ENCODE results near the gene CDH15.

DNA sequence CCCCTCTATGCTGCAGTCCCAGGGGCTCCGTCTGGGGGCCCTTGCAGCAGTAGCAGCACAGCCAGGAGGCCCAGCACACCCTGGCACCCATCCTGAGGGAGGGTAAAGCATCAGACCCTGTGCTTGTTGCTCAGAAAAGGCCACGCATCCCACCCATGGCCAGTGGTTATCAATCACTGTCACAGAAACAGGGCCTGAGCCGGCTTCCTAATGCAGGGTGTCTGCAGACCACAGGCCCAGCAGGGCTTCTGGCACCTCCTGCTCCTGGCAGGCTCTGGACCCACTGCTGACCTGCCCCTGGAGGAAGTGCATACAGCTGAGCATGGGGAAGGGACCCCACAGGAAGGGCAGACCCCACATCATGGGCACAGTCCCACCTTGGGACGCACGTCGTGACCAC lies 26.9 kb upstream of the CDH15 start:
- TF ChIP-seq, protein P1, sequence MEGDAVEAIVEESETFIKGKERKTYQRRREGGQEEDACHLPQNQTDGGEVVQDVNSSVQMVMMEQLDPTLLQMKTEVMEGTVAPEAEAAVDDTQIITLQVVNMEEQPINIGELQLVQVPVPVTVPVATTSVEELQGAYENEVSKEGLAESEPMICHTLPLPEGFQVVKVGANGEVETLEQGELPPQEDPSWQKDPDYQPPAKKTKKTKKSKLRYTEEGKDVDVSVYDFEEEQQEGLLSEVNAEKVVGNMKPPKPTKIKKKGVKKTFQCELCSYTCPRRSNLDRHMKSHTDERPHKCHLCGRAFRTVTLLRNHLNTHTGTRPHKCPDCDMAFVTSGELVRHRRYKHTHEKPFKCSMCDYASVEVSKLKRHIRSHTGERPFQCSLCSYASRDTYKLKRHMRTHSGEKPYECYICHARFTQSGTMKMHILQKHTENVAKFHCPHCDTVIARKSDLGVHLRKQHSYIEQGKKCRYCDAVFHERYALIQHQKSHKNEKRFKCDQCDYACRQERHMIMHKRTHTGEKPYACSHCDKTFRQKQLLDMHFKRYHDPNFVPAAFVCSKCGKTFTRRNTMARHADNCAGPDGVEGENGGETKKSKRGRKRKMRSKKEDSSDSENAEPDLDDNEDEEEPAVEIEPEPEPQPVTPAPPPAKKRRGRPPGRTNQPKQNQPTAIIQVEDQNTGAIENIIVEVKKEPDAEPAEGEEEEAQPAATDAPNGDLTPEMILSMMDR (IDR thresholded peaks at IDR 0.05 in 4 of 5, conservative IDR thresholded peaks at IDR 0.05 in 1 of 5), result no peak
- no peak for TF ChIP-seq POLR2A (IDR thresholded peaks at IDR 0.05)

All from gastrocnemius medialis (tissue), 4 donors.